ENCODE measurements around the gene SCAMP3.

DNA sequence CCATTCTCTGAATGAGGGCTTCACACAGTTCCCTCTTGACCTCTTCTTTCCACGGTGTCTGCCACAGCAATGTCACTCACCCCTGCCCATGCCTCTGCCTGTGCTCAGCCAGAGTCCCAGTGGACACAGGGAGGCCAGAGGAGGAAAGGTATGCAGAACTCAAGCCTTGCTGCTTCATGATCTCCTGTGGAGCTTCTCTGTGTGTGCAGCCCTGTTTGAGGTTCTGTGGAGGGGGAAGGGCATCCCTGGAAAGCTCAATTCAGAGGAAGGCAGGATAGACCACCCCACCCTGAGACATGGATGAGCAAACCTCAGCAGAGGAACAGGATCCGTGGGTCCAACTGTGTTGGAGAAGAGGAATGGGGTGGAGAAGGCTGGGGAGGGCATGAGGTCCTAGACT is 17.1 kb upstream of the SCAMP3 start:
- TF ChIP-seq, protein P1, sequence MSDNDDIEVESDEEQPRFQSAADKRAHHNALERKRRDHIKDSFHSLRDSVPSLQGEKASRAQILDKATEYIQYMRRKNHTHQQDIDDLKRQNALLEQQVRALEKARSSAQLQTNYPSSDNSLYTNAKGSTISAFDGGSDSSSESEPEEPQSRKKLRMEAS (IDR thresholded peaks at IDR 0.05): no peak
- TF ChIP-seq, protein P2, sequence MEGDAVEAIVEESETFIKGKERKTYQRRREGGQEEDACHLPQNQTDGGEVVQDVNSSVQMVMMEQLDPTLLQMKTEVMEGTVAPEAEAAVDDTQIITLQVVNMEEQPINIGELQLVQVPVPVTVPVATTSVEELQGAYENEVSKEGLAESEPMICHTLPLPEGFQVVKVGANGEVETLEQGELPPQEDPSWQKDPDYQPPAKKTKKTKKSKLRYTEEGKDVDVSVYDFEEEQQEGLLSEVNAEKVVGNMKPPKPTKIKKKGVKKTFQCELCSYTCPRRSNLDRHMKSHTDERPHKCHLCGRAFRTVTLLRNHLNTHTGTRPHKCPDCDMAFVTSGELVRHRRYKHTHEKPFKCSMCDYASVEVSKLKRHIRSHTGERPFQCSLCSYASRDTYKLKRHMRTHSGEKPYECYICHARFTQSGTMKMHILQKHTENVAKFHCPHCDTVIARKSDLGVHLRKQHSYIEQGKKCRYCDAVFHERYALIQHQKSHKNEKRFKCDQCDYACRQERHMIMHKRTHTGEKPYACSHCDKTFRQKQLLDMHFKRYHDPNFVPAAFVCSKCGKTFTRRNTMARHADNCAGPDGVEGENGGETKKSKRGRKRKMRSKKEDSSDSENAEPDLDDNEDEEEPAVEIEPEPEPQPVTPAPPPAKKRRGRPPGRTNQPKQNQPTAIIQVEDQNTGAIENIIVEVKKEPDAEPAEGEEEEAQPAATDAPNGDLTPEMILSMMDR (IDR thresholded peaks at IDR 0.05 in 2 of 3, conservative IDR thresholded peaks at IDR 0.05 in 1 of 3; ENCODE audit: borderline replicate concordance in 1 of 3, insufficient read depth in 1 of 3, low read depth in 2 of 3, low read length in 2 of 3): no peak
- no peak for TF ChIP-seq ZNF274 (IDR thresholded peaks at IDR 0.05; ENCODE audit: low read depth, low read length)
- TF ChIP-seq, protein P3, sequence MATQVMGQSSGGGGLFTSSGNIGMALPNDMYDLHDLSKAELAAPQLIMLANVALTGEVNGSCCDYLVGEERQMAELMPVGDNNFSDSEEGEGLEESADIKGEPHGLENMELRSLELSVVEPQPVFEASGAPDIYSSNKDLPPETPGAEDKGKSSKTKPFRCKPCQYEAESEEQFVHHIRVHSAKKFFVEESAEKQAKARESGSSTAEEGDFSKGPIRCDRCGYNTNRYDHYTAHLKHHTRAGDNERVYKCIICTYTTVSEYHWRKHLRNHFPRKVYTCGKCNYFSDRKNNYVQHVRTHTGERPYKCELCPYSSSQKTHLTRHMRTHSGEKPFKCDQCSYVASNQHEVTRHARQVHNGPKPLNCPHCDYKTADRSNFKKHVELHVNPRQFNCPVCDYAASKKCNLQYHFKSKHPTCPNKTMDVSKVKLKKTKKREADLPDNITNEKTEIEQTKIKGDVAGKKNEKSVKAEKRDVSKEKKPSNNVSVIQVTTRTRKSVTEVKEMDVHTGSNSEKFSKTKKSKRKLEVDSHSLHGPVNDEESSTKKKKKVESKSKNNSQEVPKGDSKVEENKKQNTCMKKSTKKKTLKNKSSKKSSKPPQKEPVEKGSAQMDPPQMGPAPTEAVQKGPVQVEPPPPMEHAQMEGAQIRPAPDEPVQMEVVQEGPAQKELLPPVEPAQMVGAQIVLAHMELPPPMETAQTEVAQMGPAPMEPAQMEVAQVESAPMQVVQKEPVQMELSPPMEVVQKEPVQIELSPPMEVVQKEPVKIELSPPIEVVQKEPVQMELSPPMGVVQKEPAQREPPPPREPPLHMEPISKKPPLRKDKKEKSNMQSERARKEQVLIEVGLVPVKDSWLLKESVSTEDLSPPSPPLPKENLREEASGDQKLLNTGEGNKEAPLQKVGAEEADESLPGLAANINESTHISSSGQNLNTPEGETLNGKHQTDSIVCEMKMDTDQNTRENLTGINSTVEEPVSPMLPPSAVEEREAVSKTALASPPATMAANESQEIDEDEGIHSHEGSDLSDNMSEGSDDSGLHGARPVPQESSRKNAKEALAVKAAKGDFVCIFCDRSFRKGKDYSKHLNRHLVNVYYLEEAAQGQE (IDR thresholded peaks at IDR 0.05; ENCODE audit: low read depth): no peak
